Parietal lobe (tissue), 2 donors: Measurements from ENCODE around the gene UFSP2. TPM values are rescaled to one million over a fixed set of nuclear protein-coding genes. Genes with fewer than 3 reads are reported as not detected.

ENCODE experiments used
- small RNA-seq: library from RNA; depleted of rRNA; stranded (forward); fragments of <200 nt; gene quantifications from one replicate; pipeline ENCODE3, GENCODE V24; 2014; ENCODE audit warnings: low replicate concordance
- total RNA-seq: library from RNA; depleted of rRNA; stranded (reverse); fragments of >200 nt; gene quantifications from one replicate; pipeline ENCODE4 v1.2.3, GENCODE V29; 2014

UFSP2 gene, protein sequence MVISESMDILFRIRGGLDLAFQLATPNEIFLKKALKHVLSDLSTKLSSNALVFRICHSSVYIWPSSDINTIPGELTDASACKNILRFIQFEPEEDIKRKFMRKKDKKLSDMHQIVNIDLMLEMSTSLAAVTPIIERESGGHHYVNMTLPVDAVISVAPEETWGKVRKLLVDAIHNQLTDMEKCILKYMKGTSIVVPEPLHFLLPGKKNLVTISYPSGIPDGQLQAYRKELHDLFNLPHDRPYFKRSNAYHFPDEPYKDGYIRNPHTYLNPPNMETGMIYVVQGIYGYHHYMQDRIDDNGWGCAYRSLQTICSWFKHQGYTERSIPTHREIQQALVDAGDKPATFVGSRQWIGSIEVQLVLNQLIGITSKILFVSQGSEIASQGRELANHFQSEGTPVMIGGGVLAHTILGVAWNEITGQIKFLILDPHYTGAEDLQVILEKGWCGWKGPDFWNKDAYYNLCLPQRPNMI
- 38.5 TPM for total RNA-seq

DNA sequence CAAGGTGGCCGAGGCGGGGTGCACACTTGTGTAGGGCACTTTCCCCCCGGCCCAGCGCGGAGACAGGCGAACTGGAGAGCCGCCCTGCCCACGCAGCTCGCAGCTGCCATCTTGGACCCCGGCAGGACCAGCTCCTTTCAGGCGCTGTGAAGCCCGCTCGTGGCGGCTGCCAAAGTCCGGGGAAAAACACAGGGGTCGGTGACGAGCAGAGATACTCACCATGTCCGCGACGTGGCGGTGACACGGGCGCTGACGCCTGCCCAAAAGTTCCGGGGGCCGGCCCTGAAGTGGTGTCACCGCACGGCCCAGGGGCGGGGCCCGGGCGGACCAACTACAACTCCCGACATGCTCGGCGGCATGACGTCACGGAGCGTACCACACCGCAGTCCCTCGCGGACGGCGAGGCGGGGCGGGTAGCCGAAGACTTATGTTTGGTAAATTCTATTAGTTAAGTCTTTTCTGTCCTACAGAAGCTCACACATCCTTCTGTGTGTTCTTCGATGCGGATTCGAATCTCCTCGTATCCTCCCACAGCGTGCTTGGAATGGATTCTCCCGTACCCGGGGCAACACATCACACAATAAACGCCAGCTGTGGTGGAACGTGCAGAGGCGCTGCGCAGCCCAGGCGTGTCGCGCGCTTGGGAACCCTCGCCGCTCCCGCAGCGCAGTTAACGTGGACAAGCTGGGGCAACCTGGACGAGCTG, at the start of gene UFSP2:
TSS of gene UFSP2 (minus strand) at position 318 of the 706 bp plus-strand sequence. CDS start at position 222, 96 bp downstream.

DNA sequence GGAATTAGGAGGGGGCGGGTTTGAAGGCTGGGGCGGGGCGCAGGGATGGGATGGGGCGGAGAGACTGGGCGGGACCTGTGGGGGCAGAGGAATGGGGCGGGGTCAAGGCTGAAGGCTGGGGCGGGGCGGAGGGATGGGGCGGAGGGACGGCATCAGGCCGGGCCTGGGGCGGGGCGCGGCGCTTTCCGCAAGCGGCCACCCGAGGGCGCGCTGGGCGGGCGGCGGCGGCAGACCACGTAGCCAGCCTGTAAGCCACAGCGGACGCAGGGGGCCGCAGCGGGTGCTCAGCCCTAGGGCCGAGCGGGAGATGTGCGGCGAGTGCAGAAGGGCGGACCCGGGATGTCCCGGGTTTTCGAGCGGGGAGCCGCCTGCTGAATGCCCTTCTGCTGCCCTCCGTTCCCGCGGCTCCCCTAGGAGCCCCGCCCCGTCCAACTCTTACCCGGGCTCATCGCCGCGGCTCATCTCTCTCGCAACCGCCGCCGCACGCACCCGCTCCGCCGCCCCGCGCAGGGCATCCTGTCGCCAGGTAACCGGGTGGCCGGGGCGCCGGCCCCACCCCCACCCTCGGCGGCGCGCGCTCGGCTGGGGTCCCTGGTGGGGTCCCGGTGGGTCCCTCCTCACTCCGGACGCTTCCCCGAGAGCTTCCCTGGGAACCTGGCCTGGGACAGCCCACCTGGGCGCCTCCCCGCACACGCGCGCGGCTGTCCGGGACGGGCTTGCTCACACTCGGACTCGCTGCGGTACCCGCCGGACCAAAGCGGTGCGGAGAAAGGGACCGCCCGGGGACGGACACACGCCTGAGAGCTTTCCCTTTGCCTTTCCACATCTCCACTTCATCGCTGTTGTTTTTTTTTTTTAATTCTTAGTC, 45.7 kb upstream of the UFSP2 start, which contains the start of gene CCDC110:
TSS of gene CCDC110 (minus strand) at position 499 of the 868 bp plus-strand sequence. CDS start at position 449, 50 bp downstream.

DNA sequence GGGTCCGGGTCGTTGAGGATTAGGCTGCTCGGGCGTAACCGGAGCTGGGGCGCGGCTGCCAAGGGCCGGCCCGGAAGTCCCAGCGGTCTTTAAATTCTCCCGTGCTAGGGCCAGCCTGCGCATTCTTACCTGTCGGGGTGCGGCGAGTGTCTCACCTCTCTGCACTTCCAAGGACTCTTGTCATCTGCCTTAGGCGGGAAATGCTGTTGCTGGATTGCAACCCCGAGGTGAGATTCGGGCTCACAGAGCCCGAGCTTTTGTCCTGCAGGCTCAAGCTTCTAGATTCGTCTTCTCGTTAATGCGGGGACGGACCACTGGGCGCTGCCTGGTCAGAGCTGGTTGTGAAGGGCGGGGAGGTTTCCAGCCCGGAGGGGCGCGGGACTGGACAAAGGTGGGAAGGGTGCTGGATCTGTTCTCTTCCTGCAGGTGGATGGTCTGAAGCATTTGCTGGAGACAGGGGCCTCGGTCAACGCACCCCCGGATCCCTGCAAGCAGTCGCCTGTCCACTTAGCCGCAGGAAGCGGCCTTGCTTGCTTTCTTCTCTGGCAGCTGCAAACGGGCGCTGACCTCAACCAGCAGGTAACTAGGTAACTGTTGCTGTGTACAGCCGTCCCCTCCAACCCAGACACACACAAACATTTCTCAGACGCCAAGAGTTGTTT, 28.9 kb downstream of the UFSP2 start, which contains the start of gene ANKRD37:
TSS of gene ANKRD37 (plus strand) at position 118 of the 662 bp plus-strand sequence. CDS start at position 201, 83 bp downstream.

DNA sequence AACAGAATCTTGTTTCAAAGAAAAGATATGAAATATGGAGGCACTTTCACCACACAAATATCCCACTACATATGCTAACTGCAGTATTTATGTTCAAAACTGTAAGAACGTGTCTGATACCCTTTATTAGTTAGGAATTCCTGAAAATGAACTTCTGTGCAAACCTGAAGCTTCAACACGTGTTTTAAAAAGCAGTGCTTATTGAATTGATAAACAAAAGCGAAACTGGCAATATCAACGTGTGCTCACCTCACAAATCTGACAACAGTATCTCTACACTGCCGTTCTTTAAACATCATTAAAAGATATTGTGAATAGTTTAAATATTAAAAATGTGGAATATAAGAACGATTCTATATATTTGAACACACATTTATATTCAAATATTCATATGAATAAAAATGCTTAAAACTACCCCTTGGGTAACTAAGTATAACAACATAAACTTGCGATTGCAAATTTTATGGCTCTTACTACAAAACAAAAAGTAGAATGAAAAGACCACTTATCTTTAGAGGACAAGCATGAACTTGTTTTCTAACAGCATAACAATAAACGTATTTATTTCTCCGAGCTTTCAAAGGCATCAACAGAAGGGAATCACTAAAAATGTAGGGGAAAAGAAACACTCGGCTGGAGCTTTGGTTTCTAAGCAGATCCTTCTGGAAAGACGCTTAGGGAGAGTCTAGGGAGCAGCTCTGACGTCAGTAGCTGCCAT, 30.4 kb downstream of the UFSP2 start, which contains the start of gene LRP2BP:
TSS of gene LRP2BP (minus strand) at position 687 of the 718 bp plus-strand sequence. CDS start 17,738 bp downstream, outside the sequence.

Small RNA genes lying within 50 kb of the gene (small RNA-seq; reads per million reads assigned to genes)
- gene RF00019, result not detected

Other genes with a start within 250 kb of the UFSP2 start
- gene CFAP97, start 222.0 kb downstream of the UFSP2 start, total RNA-seq, result 54.1 TPM
- gene SNX25, start 216.4 kb downstream of the UFSP2 start, total RNA-seq, result 58.5 TPM
- 13.5 TPM for gene LRP2BP, start 30.0 kb downstream of the UFSP2 start, total RNA-seq
- gene ANKRD37, start 29.1 kb downstream of the UFSP2 start, total RNA-seq, result 21.0 TPM
- 0.94 TPM for gene CCDC110, start 45.8 kb upstream of the UFSP2 start, total RNA-seq
- gene PDLIM3, start 109.5 kb upstream of the UFSP2 start, total RNA-seq, result 22.5 TPM